HCT116 (cell line): Measurements from ENCODE around the gene PLPP2. TPM values are rescaled to one million over a fixed set of nuclear protein-coding genes. Genes with fewer than 3 reads are reported as not detected.
"Not testable (repeated sequence)": the region's sequence is repeated elsewhere in the genome, so short reads cannot be mapped to it uniquely, and the experiment has no call there.

Experiments
- ATAC-seq: fragments of 200-7000 bp; cut with Tn5 transposase; 2 replicates; pipeline ENCODE4 v1.9.1; 2020; ENCODE audit warnings: mild to moderate bottlenecking, moderate library complexity
- BruUV-seq: library from RNA; stranded (reverse); fragments of 400-500 nt; replicated peaks from 2 replicates; lab custom pipeline; 2021; lab: Mats Ljungman, UMichigan
- CTCF ChIA-PET: fragments of 300-600 bp; sonication (Branson Sonifier 250); formaldehyde crosslinking; loops from one replicate; lab custom pipeline; 2021; ENCODE audit warnings: antibody characterized with exemption; lab: Charles Lee
- POLR2A ChIA-PET: fragments of 300-600, 350-600 bp; sonication (Branson Sonifier 250); formaldehyde crosslinking; loops from one replicate; lab custom pipeline; 2021; ENCODE audit warnings: antibody characterized with exemption; lab: Charles Lee
- RAD21 ChIA-PET, 2 experiments: fragments of 300-600 bp; sonication (Branson Sonifier 250); formaldehyde crosslinking; loops; one replicate each; lab custom pipeline; 2023; ENCODE audit warnings: low total read pairs in 2 of 2; ENCODE audit not compliant: uncharacterized antibody in 2 of 2, unreplicated experiment in 2 of 2, low non-redundant PET in 1 of 2; lab: Charles Lee
- DNase-seq: peaks from one replicate; pipeline ENCODE4 v3.0.0-alpha.2; 2010; ENCODE audit warnings: low read depth, low spot score
- H2AFZ ChIP-seq: fragments of 200-600 bp; shearing (Covaris generic), sonication (generic); 2 replicates; pipeline ENCODE4 v1.6.1; 2017; ENCODE audit warnings: low read depth, mixed run types, mixed read lengths, antibody characterized with exemption, low read length; ENCODE audit not compliant: poor library complexity, severe bottlenecking
- H3K27ac ChIP-seq: 2 replicates; pipeline ENCODE4 v1.5.1; 2012; ENCODE audit warnings: low read depth, low read length
- H3K27me3 ChIP-seq: fragments of 200-600 bp; sonication (generic); 2 replicates; pipeline ENCODE4 v1.6.1; 2016; ENCODE audit warnings: mixed run types, low read length, mixed read lengths; ENCODE audit not compliant: insufficient read depth
- H3K36me3 ChIP-seq, 2 experiments: fragments of 200-500 bp in 1 of 2; fragments of 200-600 bp in 1 of 2; sonication (Bioruptor generic) in 1 of 2; sonication (generic) in 1 of 2; 2 replicates each; pipeline versions ENCODE4 v1.5.1 to v1.6.1; 2014 to 2016; ENCODE audit warnings: low read length in 2 of 2, inconsistent platforms in 1 of 2, mixed read lengths in 1 of 2, mixed run types in 1 of 2; ENCODE audit not compliant: insufficient read depth in 2 of 2, control insufficient read depth in 1 of 2
- H3K4me1 ChIP-seq, 2 experiments: fragments of 200-600 bp in 1 of 2; sonication (generic) in 1 of 2; 2 replicates each; pipeline versions ENCODE4 v1.5.1 to v1.6.1; 2012 to 2017; ENCODE audit warnings: low read length in 2 of 2, inconsistent platforms in 1 of 2, mild to moderate bottlenecking in 1 of 2, mixed read lengths in 1 of 2, mixed run types in 1 of 2, moderate library complexity in 1 of 2; ENCODE audit not compliant: insufficient read depth in 2 of 2, control insufficient read depth in 1 of 2
- H3K4me2 ChIP-seq: fragments of 200-600 bp; sonication (generic); 2 replicates; pipeline ENCODE4 v1.6.1; 2017; ENCODE audit warnings: mixed run types, low read length, mixed read lengths
- H3K4me3 ChIP-seq, 2 experiments: fragments of 200-600 bp in 1 of 2; sonication (generic) in 1 of 2; replicated peaks in 1 of 2; 2 replicates each; pipeline ENCODE4 v1.5.1; 2011 to 2016; ENCODE audit warnings: low read length in 2 of 2, control low read depth in 1 of 2, low read depth in 1 of 2, mild to moderate bottlenecking in 1 of 2, mixed read lengths in 1 of 2, mixed run types in 1 of 2
- H3K79me2 ChIP-seq: fragments of 200-600 bp; sonication (generic); 2 replicates; pipeline ENCODE4 v1.6.1; 2017; ENCODE audit warnings: mild to moderate bottlenecking, mixed run types, low read length, moderate library complexity, mixed read lengths; ENCODE audit not compliant: insufficient read depth
- H3K9ac ChIP-seq: fragments of 200-600 bp; sonication (generic); 2 replicates; pipeline ENCODE4 v1.6.1; 2016; ENCODE audit warnings: low read length, mixed read lengths
- H3K9me2 ChIP-seq: fragments of 200-600 bp; sonication (generic), shearing (Covaris generic); 2 replicates; pipeline ENCODE4 v1.6.1; 2017; ENCODE audit warnings: mixed run types, mild to moderate bottlenecking, moderate library complexity; ENCODE audit not compliant: insufficient read depth
- H3K9me3 ChIP-seq, 2 experiments: fragments of 200-500 bp in 1 of 2; fragments of 200-600 bp in 1 of 2; sonication (Bioruptor generic) in 1 of 2; sonication (generic) in 1 of 2; 2 replicates each; pipeline ENCODE4 v1.6.1; 2014 to 2017; ENCODE audit warnings: low read length in 2 of 2, mixed read lengths in 2 of 2, inconsistent platforms in 1 of 2, low read depth in 1 of 2, mild to moderate bottlenecking in 1 of 2, mixed run types in 1 of 2, moderate library complexity in 1 of 2; ENCODE audit not compliant: control insufficient read depth in 1 of 2, insufficient read depth in 1 of 2
- H4K20me1 ChIP-seq: fragments of 200-600 bp; sonication (generic), shearing (Covaris generic); 2 replicates; pipeline ENCODE4 v1.6.1; 2017; ENCODE audit warnings: mixed run types, mild to moderate bottlenecking, moderate library complexity; ENCODE audit not compliant: insufficient read depth
- CBX3 ChIP-seq: IDR thresholded peaks from 2 replicates; pipeline ENCODE4 v1.6.1; 2012; ENCODE audit warnings: low read depth
- CEBPB ChIP-seq: IDR thresholded peaks from 2 replicates; pipeline ENCODE4 v1.6.1; 2012; ENCODE audit warnings: low read depth
- EGR1 ChIP-seq: IDR thresholded peaks from 2 replicates; pipeline ENCODE4 v1.6.1; 2012; ENCODE audit warnings: low read depth
- ELF1 ChIP-seq: IDR thresholded peaks from 2 replicates; pipeline ENCODE4 v1.6.1; 2012; ENCODE audit warnings: low read depth, borderline replicate concordance
- POLR2A ChIP-seq: IDR thresholded peaks from 2 replicates; pipeline ENCODE4 v1.7.0; 2011; ENCODE audit warnings: borderline replicate concordance; ENCODE audit not compliant: insufficient read depth, insufficient read length; ENCODE audit errors: extremely low read depth
- POLR2AphosphoS5 ChIP-seq: IDR thresholded peaks from 2 replicates; pipeline ENCODE4 v1.6.1; 2011; ENCODE audit warnings: mild to moderate bottlenecking, low read depth, low read length, moderate library complexity
- RAD21 ChIP-seq: IDR thresholded peaks from 2 replicates; pipeline ENCODE4 v1.6.1; 2012; ENCODE audit warnings: low read depth, mild to moderate bottlenecking
- SIN3A ChIP-seq: IDR thresholded peaks from 2 replicates; pipeline ENCODE4 v1.6.1; 2012; ENCODE audit warnings: low read depth
- YY1 ChIP-seq: IDR thresholded peaks from 2 replicates; pipeline ENCODE4 v1.6.1; 2011; ENCODE audit warnings: low read length, low read depth, moderate library complexity, mild to moderate bottlenecking; ENCODE audit not compliant: insufficient replicate concordance; ENCODE audit errors: extremely low read depth
- ZNF274 ChIP-seq: fragments of 200-500 bp; sonication (Bioruptor generic); IDR thresholded peaks from 2 replicates; pipeline ENCODE4 v1.6.1; 2014; ENCODE audit warnings: mild to moderate bottlenecking, low read depth, low read length, inconsistent platforms
- intact Hi-C: fragments of 100-400 bp; cut with micrococcal nuclease; formaldehyde crosslinking; loops from 2 replicates; pipeline ENCODE4 v1.10.0; 2022
- total RNA-seq: library from RNA; stranded (reverse); gene quantifications from one replicate; pipeline ENCODE4 v1.2.1, GENCODE V29; 2021; ENCODE audit not compliant: unreplicated experiment
- TF ChIP-seq, protein P1 (sequence below): IDR thresholded peaks from 2 replicates; pipeline ENCODE4 v1.6.1; 2012
- TF ChIP-seq, protein P2 (sequence below): IDR thresholded peaks from 2 replicates; pipeline ENCODE4 v1.6.1; 2011; ENCODE audit warnings: mild to moderate bottlenecking, low read length, moderate library complexity; ENCODE audit not compliant: insufficient replicate concordance; ENCODE audit errors: extremely low read depth

Gene PLPP2
- total RNA-seq, 1 experiment from 2014 or later, result 128 TPM

DNA sequence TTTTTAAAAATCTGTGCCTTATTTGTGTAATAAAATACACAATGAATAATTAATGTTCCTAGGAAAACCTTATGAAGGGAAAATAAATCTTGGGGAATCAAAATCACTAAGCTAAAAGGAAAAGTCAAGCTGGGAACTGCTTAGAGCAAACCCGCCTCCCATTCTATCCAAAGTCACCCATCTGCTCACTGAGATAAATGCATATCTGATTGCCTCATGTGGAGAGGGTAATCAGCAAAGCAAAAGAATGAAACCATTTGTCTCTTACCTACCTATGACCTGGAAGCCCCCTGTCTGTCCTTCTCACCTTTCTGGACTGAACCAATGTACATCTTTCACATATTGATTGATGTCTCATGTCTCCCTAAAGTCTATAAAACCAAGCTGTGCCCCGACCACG, 34.4 kb downstream of the PLPP2 start:
- H2AFZ ChIP-seq, ATAC-seq, BruUV-seq, H3K4me1 ChIP-seq, POLR2A ChIA-PET, CTCF ChIA-PET, H3K27me3 ChIP-seq, H3K9me3 ChIP-seq, H3K4me2 ChIP-seq, H3K4me3 ChIP-seq, DNase-seq, intact Hi-C loops, H3K9ac ChIP-seq, H3K79me2 ChIP-seq, H3K36me3 ChIP-seq, H3K9me2 ChIP-seq, H3K27ac ChIP-seq, H4K20me1 ChIP-seq, RAD21 ChIA-PET: not testable (repeated sequence)

DNA sequence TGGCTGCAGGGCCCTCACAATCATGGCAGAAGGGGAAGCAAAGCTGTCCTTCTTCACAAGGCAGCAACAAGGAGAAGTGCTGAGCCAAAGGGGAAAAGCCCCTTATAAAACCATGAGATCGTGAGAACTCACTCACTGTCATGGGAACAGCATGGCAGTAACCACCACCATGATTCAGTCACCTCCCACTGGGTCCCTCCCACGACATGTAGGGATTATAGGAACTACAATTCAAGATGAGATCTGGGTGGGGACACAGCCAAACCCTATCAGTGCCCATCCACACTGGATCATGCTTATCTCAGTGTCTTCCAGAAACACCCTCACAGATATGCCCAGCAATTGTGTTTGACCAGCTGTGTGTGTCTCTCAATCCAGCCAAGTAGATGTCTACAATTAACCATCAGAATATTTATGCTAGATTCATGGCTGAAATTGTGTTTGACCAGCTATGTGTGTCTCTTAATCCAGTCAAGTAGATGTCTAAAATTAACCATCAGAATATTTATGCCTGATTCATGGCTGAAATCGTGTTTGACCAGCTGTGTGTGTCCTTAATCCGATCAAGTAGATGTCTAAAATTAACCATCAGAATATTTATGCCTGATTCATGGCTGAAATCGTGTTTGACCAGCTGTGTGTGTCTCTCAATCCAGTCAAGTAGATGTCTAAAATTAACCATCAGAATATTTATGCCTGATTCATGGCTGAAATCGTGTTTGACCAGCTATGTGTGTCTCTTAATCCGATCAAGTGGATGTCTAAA, 38.6 kb downstream of the PLPP2 start:
- POLR2A ChIA-PET, H3K9me2 ChIP-seq, RAD21 ChIA-PET, H3K9ac ChIP-seq, H3K9me3 ChIP-seq, H3K79me2 ChIP-seq, ATAC-seq, intact Hi-C loops, CTCF ChIA-PET, H3K4me3 ChIP-seq, H4K20me1 ChIP-seq, H3K27ac ChIP-seq, H3K4me2 ChIP-seq, DNase-seq, H3K4me1 ChIP-seq, H3K27me3 ChIP-seq, BruUV-seq, H3K36me3 ChIP-seq, H2AFZ ChIP-seq: not testable (repeated sequence)

DNA sequence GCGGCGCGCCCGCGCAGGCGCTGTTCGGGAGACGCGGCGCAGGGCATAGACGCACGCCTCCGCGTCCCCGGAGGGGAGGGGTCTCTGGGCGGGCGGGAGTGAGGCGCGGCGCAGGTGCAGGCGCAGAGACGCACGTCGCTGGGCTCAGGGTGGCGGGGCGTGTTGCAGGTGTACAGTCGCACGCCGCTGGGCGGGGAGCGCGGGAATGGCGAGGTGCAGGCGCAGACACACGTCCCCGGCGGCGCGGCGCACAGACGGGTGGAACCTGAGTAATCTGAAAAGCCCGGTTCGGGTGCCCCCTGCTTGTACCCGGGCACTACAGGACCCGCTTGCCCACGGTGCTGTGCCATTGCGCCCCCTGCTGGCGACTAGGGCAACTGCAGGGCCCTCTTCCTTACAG, 44.7 kb downstream of the PLPP2 start:
- Histone ChIP-seq H3K27me3 (no peaks in the 10 kb centered on the region), H3K79me2 (no peaks in the 10 kb centered on the region), H3K4me2 (no peak overlapping the region), H3K27ac (no peak overlapping the region), H3K4me3 (no peak overlapping the region), H3K9me2 (no peaks in the 10 kb centered on the region), H3K36me3 (no peaks in the 10 kb centered on the region), H3K4me1 (no peaks in the 10 kb centered on the region), H2AFZ (no peak overlapping the region), H4K20me1 (no peaks in the 10 kb centered on the region), H3K9me3 (no peaks in the 10 kb centered on the region; a peak in 1 of 4 replicates), H3K9ac (no peak overlapping the region)
- intact Hi-C loops, result no loop called here
- no peak for ATAC-seq
- ChIA-PET POLR2A (no interaction called here), RAD21 (no interaction called here), CTCF (interaction anchor here (1.1 kb wide), 1 partner anchor 265 kb away, joined by 3 read pairs; no protein-coding TSS in a partner anchor)
- no TSS peak for BruUV-seq
- no peak for DNase-seq
- TF ChIP-seq POLR2A, result no peak
- TF ChIP-seq, protein P1, sequence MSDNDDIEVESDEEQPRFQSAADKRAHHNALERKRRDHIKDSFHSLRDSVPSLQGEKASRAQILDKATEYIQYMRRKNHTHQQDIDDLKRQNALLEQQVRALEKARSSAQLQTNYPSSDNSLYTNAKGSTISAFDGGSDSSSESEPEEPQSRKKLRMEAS, result no peak
- TF ChIP-seq RAD21, result no peak
- no peak for TF ChIP-seq YY1
- TF ChIP-seq POLR2AphosphoS5, result no peak
- no peak for TF ChIP-seq CBX3
- no peak for TF ChIP-seq CEBPB
- TF ChIP-seq, protein P2, sequence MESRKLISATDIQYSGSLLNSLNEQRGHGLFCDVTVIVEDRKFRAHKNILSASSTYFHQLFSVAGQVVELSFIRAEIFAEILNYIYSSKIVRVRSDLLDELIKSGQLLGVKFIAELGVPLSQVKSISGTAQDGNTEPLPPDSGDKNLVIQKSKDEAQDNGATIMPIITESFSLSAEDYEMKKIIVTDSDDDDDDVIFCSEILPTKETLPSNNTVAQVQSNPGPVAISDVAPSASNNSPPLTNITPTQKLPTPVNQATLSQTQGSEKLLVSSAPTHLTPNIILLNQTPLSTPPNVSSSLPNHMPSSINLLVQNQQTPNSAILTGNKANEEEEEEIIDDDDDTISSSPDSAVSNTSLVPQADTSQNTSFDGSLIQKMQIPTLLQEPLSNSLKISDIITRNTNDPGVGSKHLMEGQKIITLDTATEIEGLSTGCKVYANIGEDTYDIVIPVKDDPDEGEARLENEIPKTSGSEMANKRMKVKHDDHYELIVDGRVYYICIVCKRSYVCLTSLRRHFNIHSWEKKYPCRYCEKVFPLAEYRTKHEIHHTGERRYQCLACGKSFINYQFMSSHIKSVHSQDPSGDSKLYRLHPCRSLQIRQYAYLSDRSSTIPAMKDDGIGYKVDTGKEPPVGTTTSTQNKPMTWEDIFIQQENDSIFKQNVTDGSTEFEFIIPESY, result no peak
- TF ChIP-seq SIN3A, result no peak
- TF ChIP-seq ZNF274, result no peak
- TF ChIP-seq EGR1, result no peak
- no peak for TF ChIP-seq ELF1
